WTC11 (cell line): ENCODE data around the gene EMC8.

Experiments
- CTCF ChIP-seq: fragments of 200-600 bp; IDR thresholded peaks from 2 replicates; pipeline ENCODE4 v1.8.0; 2022; ENCODE audit warnings: antibody characterized with exemption
- FOXJ3 ChIP-seq: sonication (generic); formaldehyde crosslinking; IDR thresholded peaks from 2 replicates; pipeline ENCODE4 v1.9.0; 2021; ENCODE audit warnings: missing genetic modification reagents, mild to moderate bottlenecking, borderline replicate concordance
- FOXP1 ChIP-seq: sonication (generic); formaldehyde crosslinking; IDR thresholded peaks from 2 replicates; pipeline ENCODE4 v1.8.0; 2022; ENCODE audit warnings: missing genetic modification reagents, mild to moderate bottlenecking, moderate library complexity, borderline replicate concordance
- OVOL2 ChIP-seq: fragments of 250-450 bp; sonication (Bioruptor Pico); IDR thresholded peaks from 2 replicates; pipeline ENCODE4 v1.9.0; 2021; ENCODE audit warnings: mild to moderate bottlenecking, borderline replicate concordance

GRCh38 chr16:85825326-85825725 is 26.0 kb upstream of the EMC8 start:
- TF ChIP-seq OVOL2 (CRISPR knock-in tag) = no peak
- TF ChIP-seq FOXP1 (CRISPR knock-in tag) = no peak
- TF ChIP-seq CTCF = no peak
- no peak for TF ChIP-seq FOXJ3 (CRISPR knock-in tag)
